Activated CD8-positive, alpha-beta memory T cell treated with anti-CD3 and anti-CD28 coated beads, Interleukin-2, amount 10 ng/mL, durations not matched to agents 7 days and 5 days (primary cell): ENCODE data around the gene UVRAG. TPM values are rescaled to one million over a fixed set of nuclear protein-coding genes. Genes with fewer than 3 reads are reported as not detected.
"Not testable (repeated sequence)": the region's sequence is repeated elsewhere in the genome, so short reads cannot be mapped to it uniquely, and the experiment has no call there.

Experiments used
- ATAC-seq: fragments of 150-1000 bp; cut with Tn5 transposase; one replicate; pipeline ENCODE4 v1.10.0; 2021; ENCODE audit warnings: moderate library complexity
- CTCF ChIA-PET: fragments of 350-600 bp; sonication (Branson Sonifier 250); formaldehyde crosslinking; loops from one replicate; lab custom pipeline; 2021; ENCODE audit warnings: antibody characterized with exemption; lab: Charles Lee
- DNase-seq: peaks from one replicate; pipeline ENCODE4 v3.0.0-alpha.2; 2020
- H3K27ac Mint-ChIP-seq: one replicate; pipeline ENCODE4 v1.8.0; 2021; ENCODE audit warnings: mild to moderate bottlenecking, mixed read lengths
- H3K27me3 Mint-ChIP-seq: one replicate; pipeline ENCODE4 v1.8.0; 2021; ENCODE audit warnings: mixed read lengths
- H3K36me3 Mint-ChIP-seq: one replicate; pipeline ENCODE4 v1.8.0; 2021; ENCODE audit warnings: mild to moderate bottlenecking, mixed read lengths
- H3K4me1 Mint-ChIP-seq: one replicate; pipeline ENCODE4 v1.8.0; 2021; ENCODE audit warnings: mixed read lengths
- H3K4me3 Mint-ChIP-seq: one replicate; pipeline ENCODE4 v1.8.0; 2021; ENCODE audit warnings: mild to moderate bottlenecking, moderate library complexity, mixed read lengths
- H3K9me3 Mint-ChIP-seq: one replicate; pipeline ENCODE4 v1.8.0; 2022; ENCODE audit warnings: low read depth, mixed read lengths
- total RNA-seq, 2 experiments: library from RNA; stranded (reverse); gene quantifications; one replicate each; pipeline ENCODE4 v1.2.3, GENCODE V29; 2021

The UVRAG gene
- total RNA-seq, 2 experiments from 2014 or later = 17.4 to 25.5 TPM

GRCh38 chr11:75867778-75868374 lies 52.9 kb downstream of the UVRAG start:
- H3K4me1 Mint-ChIP-seq = peaks cover 9% of the 10 kb centered on the region
- H3K27me3 Mint-ChIP-seq = no peaks in the 10 kb centered on the region
- H3K9me3 Mint-ChIP-seq = no peaks in the 10 kb centered on the region
- DNase-seq (peak; percentile 44), ATAC-seq (peak; percentile 57)
- CTCF ChIA-PET = interaction anchor here (0.7 to 8.2 kb wide), 14 partner anchors 13 to 174 kb away, joined by 3 to 93 read pairs (median 4); no protein-coding TSS in a partner anchor
- H3K36me3 Mint-ChIP-seq = peaks cover 8% of the 10 kb centered on the region
- no peak overlapping the region for H3K27ac Mint-ChIP-seq
- no peak overlapping the region for H3K4me3 Mint-ChIP-seq

- no peak for ATAC-seq
- no peaks in the 10 kb centered on the region for H3K9me3 Mint-ChIP-seq
- DNase-seq = no peak
- H3K36me3 Mint-ChIP-seq = peaks cover 8% of the 10 kb centered on the region
- H3K4me3 Mint-ChIP-seq = no peak overlapping the region
- CTCF ChIA-PET = interaction anchor here (1.0 to 8.2 kb wide), 5 partner anchors 10 to 147 kb away, joined by 3 to 93 read pairs (median 12); no protein-coding TSS in a partner anchor
- H3K27ac Mint-ChIP-seq = no peak overlapping the region
- peaks cover 19% of the 10 kb centered on the region for H3K4me1 Mint-ChIP-seq
- no peaks in the 10 kb centered on the region for H3K27me3 Mint-ChIP-seq
Measured at GRCh38 chr11:75868990-75869389, 54.0 kb downstream of the UVRAG start.

GRCh38 chr11:75869661-75870455 lies 54.8 kb downstream of the UVRAG start:
- Mint-ChIP-seq H3K4me1 (peaks cover 24% of the 10 kb centered on the region), H3K36me3 (peaks cover 8% of the 10 kb centered on the region), H3K4me3 (no peak overlapping the region), H3K9me3 (no peaks in the 10 kb centered on the region), H3K27me3 (no peaks in the 10 kb centered on the region), H3K27ac (no peak overlapping the region)
- ATAC-seq = no peak
- CTCF ChIA-PET = interaction anchor here (1.0 to 8.2 kb wide), 4 partner anchors 11 to 147 kb away, joined by 3 to 93 read pairs (median 15); no protein-coding TSS in a partner anchor
- no peak for DNase-seq

- CTCF ChIA-PET = interaction anchor here (0.7 to 2.2 kb wide), 8 partner anchors 10 to 1000 kb away, joined by 3 to 7 read pairs (median 4); no protein-coding TSS in a partner anchor
- Mint-ChIP-seq H3K36me3 (peaks cover 7% of the 10 kb centered on the region), H3K4me3 (peak overlapping the region; percentile 1), H3K27ac (peak overlapping the region; percentile 52), H3K9me3 (no peaks in the 10 kb centered on the region), H3K4me1 (peaks cover 24% of the 10 kb centered on the region), H3K27me3 (no peaks in the 10 kb centered on the region)
- DNase-seq (no peak), ATAC-seq (no peak)
Measured at GRCh38 chr11:75872887-75873416, 57.9 kb downstream of the UVRAG start.

- DNase-seq = no peak
- Mint-ChIP-seq H3K4me3 (peak overlapping the region; percentile 1), H3K36me3 (peaks cover 7% of the 10 kb centered on the region), H3K27me3 (no peaks in the 10 kb centered on the region), H3K9me3 (no peaks in the 10 kb centered on the region), H3K27ac (peak overlapping the region; percentile 52), H3K4me1 (peaks cover 24% of the 10 kb centered on the region)
- CTCF ChIA-PET = interaction anchor here (0.7 to 2.2 kb wide), 9 partner anchors 10 to 1001 kb away, joined by 3 to 7 read pairs (median 4); no protein-coding TSS in a partner anchor
- ATAC-seq = peak; percentile 61
Measured at GRCh38 chr11:75873417-75874221, 58.6 kb downstream of the UVRAG start.

GRCh38 chr11:75874684-75875341 lies 59.8 kb downstream of the UVRAG start:
- ATAC-seq (no peak), DNase-seq (no peak)
- no peaks in the 10 kb centered on the region for H3K27me3 Mint-ChIP-seq
- H3K27ac Mint-ChIP-seq = no peak overlapping the region
- H3K4me1 Mint-ChIP-seq = peaks cover 21% of the 10 kb centered on the region
- no peaks in the 10 kb centered on the region for H3K9me3 Mint-ChIP-seq
- H3K36me3 Mint-ChIP-seq = peaks cover 9% of the 10 kb centered on the region
- no peak overlapping the region for H3K4me3 Mint-ChIP-seq
- CTCF ChIA-PET = interaction anchor here (1.6 kb wide), 1 partner anchor 16 kb away, joined by 3 read pairs; no protein-coding TSS in a partner anchor

- H3K4me1 Mint-ChIP-seq = peaks cover 21% of the 10 kb centered on the region
- H3K36me3 Mint-ChIP-seq = peaks cover 12% of the 10 kb centered on the region
- H3K9me3 Mint-ChIP-seq, H3K27ac Mint-ChIP-seq, H3K4me3 Mint-ChIP-seq, CTCF ChIA-PET, DNase-seq, H3K27me3 Mint-ChIP-seq, ATAC-seq: not testable (repeated sequence)
Measured at GRCh38 chr11:75877327-75877726, 62.3 kb downstream of the UVRAG start.

GRCh38 chr11:75877931-75878330 lies 62.9 kb downstream of the UVRAG start:
- CTCF ChIA-PET, ATAC-seq: not testable (repeated sequence)
- peaks cover 16% of the 10 kb centered on the region for H3K4me1 Mint-ChIP-seq

GRCh38 chr11:75878933-75879332 lies 63.9 kb downstream of the UVRAG start:
- ATAC-seq = no peak

More at GRCh38 chr11:75877931-75878330, 62.9 kb downstream of the UVRAG start:
- not testable (repeated sequence) for H3K4me3 Mint-ChIP-seq, H3K27me3 Mint-ChIP-seq, H3K27ac Mint-ChIP-seq, H3K9me3 Mint-ChIP-seq, DNase-seq
- peaks cover 14% of the 10 kb centered on the region for H3K36me3 Mint-ChIP-seq

GRCh38 chr11:75879737-75880136 lies 64.7 kb downstream of the UVRAG start:
- no peak overlapping the region for H3K4me3 Mint-ChIP-seq
- ATAC-seq (no peak), DNase-seq (no peak)
- H3K27ac Mint-ChIP-seq = no peak overlapping the region
- no peaks in the 10 kb centered on the region for H3K9me3 Mint-ChIP-seq
- peaks cover 23% of the 10 kb centered on the region for H3K36me3 Mint-ChIP-seq
- CTCF ChIA-PET = interaction anchor here (1.3 kb wide), 1 partner anchor 174 kb away, joined by 5 read pairs; no protein-coding TSS in a partner anchor
- peaks cover 3% of the 10 kb centered on the region for H3K4me1 Mint-ChIP-seq
- H3K27me3 Mint-ChIP-seq = no peaks in the 10 kb centered on the region

More at GRCh38 chr11:75878933-75879332, 63.9 kb downstream of the UVRAG start:
- H3K9me3 Mint-ChIP-seq = no peaks in the 10 kb centered on the region
- H3K36me3 Mint-ChIP-seq = peaks cover 18% of the 10 kb centered on the region
- no peak overlapping the region for H3K4me3 Mint-ChIP-seq
- H3K27ac Mint-ChIP-seq = no peak overlapping the region
- H3K4me1 Mint-ChIP-seq = peaks cover 7% of the 10 kb centered on the region
- DNase-seq = no peak
- CTCF ChIA-PET = no interaction called here
- H3K27me3 Mint-ChIP-seq = no peaks in the 10 kb centered on the region

GRCh38 chr11:75880343-75880742 lies 65.3 kb downstream of the UVRAG start:
- not testable (repeated sequence) for H3K4me3 Mint-ChIP-seq, H3K4me1 Mint-ChIP-seq, H3K9me3 Mint-ChIP-seq, H3K27ac Mint-ChIP-seq, H3K27me3 Mint-ChIP-seq, DNase-seq, ATAC-seq
- peaks cover 23% of the 10 kb centered on the region for H3K36me3 Mint-ChIP-seq
- CTCF ChIA-PET = interaction anchor here (0.7 to 1.3 kb wide), 3 partner anchors 13 to 174 kb away, joined by 3 to 5 read pairs (median 4); no protein-coding TSS in a partner anchor

GRCh38 chr11:75884321-75884720 lies 69.3 kb downstream of the UVRAG start:
- no peaks in the 10 kb centered on the region for H3K4me1 Mint-ChIP-seq
- H3K27me3 Mint-ChIP-seq = no peaks in the 10 kb centered on the region
- DNase-seq (no peak), ATAC-seq (no peak)
- CTCF ChIA-PET = interaction anchor here (1.4 kb wide), 1 partner anchor 12 kb away, joined by 7 read pairs; no protein-coding TSS in a partner anchor
- H3K27ac Mint-ChIP-seq = no peak overlapping the region
- no peak overlapping the region for H3K4me3 Mint-ChIP-seq
- no peaks in the 10 kb centered on the region for H3K9me3 Mint-ChIP-seq
- H3K36me3 Mint-ChIP-seq = peaks cover 23% of the 10 kb centered on the region
